HUDEP-2 (cell line): ENCODE data around the gene RHOXF2.
"Not testable (repeated sequence)": the region's sequence is repeated elsewhere in the genome, so short reads cannot be mapped to it uniquely, and the experiment has no call there.

Source experiments
- DNase-seq, 76 experiments: peaks; one replicate each; lab custom pipeline; 2025; ENCODE audit not compliant: unreplicated experiment in 76 of 76; lab: John Stamatoyannopoulos, UW

Gene RHOXF2

GRCh38 chrX:120158313-120158712 is at the start of gene RHOXF2:
Gene RHOXF2, plus strand, starts transcription at chrX:120158613. Its CDS starts 138 bp downstream, at chrX:120158751.
- not testable (repeated sequence) for DNase-seq

DNA sequence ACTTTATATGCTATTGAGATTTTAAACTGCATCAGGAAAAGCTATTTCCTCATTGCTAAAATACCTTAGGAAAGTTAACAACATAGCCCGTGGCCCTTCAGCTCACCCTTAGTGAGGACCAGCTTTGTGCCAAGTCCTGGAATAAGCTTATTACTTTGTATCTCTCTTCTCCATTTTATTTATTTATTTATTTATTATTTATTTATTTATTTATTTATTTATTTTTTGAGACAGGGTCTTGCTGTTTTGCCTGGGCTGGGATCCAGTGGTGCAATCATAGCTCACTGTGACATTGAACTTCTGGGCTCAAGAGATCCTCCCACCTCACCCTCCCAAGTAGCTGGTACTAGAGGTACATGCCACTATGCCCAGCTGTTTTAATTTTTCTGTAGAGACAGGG is 49.0 kb upstream of the RHOXF2 start:
- DNase-seq = no peak

- DNase-seq = no peak
Observed at GRCh38 chrX:120111611-120112010, 46.8 kb upstream of the RHOXF2 start.

DNA sequence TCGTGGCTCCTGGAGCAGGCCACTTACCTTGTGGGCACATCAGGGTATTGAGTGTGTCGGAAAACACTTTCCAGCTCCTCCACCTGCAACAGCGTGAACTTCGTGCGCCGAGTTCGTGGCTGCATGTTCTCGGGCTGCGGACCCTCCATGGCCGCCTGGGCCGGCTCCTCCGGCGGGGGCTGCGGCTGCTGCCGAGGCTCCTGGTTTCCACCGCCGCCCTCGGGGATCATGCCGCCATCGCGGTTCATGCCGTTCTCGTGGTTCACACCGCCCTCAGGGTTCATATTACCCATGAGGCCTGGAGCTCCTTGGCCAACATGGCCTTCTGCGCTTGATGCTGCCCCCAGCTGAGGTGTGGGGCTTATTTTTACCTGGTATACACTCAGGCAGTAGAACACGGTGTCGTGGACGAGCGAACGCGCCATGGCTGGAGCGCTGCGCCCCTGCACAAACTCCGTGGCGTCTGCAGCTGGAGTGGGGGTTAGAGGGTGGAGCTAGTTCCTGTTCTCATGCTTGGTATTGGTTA is 42.9 kb upstream of the RHOXF2 start, which contains the start of gene RHOXF1:
RHOXF1 (minus strand) TSS at position 476 of the 526 bp plus-strand sequence; CDS start at position 425, 51 bp downstream.
- DNase-seq = no peak

- DNase-seq = no peak
Observed at GRCh38 chrX:120120223-120120622, 38.2 kb upstream of the RHOXF2 start.

DNA sequence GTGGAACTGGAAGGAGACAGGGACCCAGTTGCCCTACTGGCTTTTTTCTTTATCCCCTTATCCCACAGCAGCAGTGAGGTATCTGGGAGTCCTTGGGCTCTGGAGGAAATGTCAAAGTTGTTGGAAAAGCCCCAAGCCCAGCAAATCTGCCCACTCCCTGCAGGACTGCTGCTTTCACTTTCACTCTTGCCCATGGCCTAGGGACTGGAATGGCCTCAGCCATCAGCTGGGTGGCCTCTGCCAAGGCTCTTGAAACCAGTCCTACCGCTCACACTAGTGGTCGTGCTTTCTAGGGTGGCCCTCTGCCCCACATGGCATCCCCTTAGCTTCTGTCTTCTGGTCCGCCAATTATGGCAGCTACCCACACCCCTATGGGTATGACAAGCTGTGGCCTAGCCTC is 33.0 kb upstream of the RHOXF2 start:
- no peak for DNase-seq

DNA sequence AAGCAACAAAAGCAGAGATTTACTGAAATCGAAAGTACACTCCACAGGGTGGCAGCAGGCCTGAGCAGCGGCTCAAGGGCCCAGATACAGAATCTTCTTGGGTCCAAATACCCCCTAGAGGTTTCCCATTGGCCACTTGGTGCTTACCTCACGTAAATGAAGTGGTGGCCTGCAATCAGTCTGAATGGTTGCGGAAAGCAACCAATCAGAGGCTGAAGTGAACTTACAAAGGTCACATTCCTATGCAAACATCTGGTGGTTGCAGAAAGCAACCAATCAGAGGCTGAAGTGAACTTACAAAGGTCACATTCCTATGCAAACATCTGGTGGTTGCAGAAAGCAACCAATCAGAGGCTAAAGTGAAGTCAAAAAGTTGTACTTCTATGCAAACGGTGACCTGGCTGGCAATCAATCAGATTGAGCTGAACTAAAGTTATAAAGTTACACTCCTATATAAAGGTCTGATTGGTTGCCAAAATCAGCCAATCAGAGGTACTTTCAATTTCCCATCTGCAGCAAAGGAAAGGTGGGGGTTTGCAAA is 30.0 kb upstream of the RHOXF2 start:
- not testable (repeated sequence) for DNase-seq

DNA sequence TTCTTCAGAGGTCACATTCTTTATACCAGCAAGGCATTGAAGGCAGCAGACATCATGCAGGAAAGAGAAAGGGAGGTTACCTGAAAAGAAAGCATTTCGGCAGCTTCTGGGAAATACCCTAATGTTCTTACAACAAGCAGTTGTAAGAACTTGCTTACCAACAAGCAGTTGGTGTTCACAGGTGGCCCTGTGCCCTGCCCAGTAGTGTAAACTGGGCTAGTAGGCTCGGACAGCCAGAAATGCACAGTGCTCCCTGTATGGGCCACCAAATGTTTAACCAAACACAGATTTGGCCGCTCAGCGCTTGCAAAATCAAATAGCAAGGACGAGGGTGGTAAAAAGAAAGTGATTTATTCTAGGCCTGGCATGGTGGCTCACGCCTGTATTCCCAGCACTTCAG is 22.3 kb upstream of the RHOXF2 start:
- no peak for DNase-seq

GRCh38 chrX:120136840-120137239 is 21.6 kb upstream of the RHOXF2 start:
- DNase-seq = no peak

- no peak for DNase-seq
Observed at GRCh38 chrX:120137439-120137838, 21.0 kb upstream of the RHOXF2 start.

- DNase-seq = no peak
Observed at GRCh38 chrX:120140293-120140981, 18.0 kb upstream of the RHOXF2 start.

GRCh38 chrX:120144178-120144844 is 14.1 kb upstream of the RHOXF2 start:
- no peak for DNase-seq

DNA sequence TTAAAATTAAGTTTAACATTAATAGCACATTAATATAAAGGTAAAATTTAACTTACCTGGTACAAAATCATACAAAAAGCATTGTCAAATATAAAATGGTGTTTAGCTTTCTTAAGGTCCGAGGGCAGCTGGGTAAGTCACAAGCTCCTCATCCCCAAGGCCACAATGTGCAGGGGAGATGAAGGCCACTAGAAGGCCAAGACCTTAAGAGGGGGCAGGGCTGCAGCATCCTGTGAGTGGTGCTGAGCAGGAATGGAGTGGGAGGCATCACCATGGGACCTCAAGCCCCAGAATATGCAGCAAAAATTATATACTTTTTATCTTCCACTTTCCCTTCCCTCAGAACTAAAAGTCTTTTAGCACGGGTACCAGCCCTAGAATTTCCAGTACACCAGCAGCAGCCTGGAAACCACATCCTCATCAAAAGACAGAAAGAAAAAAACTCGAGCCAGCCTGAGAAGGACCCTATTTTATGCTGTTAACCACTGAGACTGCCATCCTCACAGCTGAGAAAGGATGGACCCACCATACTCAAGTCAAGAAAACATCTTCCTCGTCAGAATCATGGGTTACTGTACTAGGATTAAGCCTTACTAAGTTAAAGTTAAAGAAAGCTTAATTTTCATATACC is 13.0 kb upstream of the RHOXF2 start:
- no peak for DNase-seq

- not testable (repeated sequence) for DNase-seq
Observed at GRCh38 chrX:120146323-120146722, 12.1 kb upstream of the RHOXF2 start.

GRCh38 chrX:120147537-120147936 is 10.9 kb upstream of the RHOXF2 start:
- DNase-seq = no peak

- not testable (repeated sequence) for DNase-seq
Observed at GRCh38 chrX:120150109-120150744, 8.2 kb upstream of the RHOXF2 start.

DNA sequence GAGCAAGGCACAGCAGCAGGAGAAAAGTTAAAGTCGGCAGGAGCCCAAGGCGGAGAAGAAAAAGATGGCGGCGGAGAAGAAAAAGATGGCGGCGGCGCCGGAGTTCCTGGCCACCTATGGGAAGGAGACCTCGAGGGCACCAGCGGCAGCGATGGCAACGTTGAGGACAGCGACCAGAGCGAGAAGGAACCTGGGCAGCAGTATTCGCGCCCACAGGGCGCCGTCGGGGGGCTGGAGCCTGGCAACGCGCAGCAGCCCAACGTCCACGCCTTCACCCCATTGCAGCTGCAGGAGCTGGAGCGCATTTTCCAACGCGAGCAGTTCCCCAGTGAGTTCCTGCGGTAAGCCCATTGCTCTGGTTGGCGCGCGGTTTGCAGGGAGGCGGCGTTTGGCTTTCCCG is 673 bp downstream of the RHOXF2 start:
- DNase-seq = not testable (repeated sequence)

DNA sequence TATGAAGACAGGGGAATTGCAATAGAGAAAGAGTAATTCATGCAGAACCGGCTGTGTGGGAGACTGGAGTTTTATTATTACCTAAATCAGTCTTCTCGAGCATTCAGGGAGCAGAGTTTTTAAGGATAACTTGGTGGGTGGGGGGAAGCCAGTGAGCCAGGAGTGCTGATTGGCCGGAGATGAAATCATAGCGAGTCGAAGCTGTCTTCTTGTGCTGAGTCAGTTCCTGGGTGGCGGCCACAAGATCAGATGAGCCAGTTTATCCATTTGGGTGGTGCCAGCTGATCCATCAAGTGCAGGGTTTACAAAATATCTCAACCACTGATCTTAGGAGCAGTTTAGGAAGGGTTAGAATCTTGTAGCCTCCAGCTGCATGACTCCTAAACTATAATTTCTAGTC is 34.8 kb downstream of the RHOXF2 start:
- DNase-seq = not testable (repeated sequence)

DNA sequence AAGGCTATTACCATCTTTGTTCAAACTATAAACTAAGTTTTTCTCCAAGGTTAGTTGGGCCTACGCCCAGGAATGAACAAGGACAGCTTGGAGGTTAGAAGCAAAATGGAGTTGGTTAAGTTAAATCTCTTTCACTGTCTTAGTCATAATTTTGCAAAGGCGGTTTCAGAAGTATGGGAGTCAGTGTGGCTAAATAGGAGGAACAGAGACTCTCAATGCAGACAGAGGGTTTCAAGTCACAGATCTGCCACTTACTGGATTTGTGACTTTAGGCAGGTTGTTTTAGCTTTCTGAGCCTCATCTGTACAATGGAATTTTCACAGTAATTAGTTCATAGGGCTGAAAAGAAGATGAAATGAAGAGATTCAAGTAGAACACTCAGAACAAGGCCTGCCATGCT is 35.3 kb downstream of the RHOXF2 start:
- not testable (repeated sequence) for DNase-seq

- DNase-seq = not testable (repeated sequence)
Observed at GRCh38 chrX:120195786-120196185, 37.4 kb downstream of the RHOXF2 start.
